Liver (tissue), 9 donors: ENCODE measurements around the gene GON4L. TPM values are rescaled to one million over a fixed set of nuclear protein-coding genes. Genes with fewer than 3 reads are reported as not detected.

Experiments
- DNase-seq: peaks from one replicate; pipeline ENCODE4 v3.0.0-alpha.2; 2017; ENCODE audit warnings: low spot score
- H3K27ac ChIP-seq, 2 donors: one replicate each; pipeline ENCODE4 v1.7.0; 2013; ENCODE audit warnings: inconsistent platforms in 2 of 2, low read length in 2 of 2, control low read depth in 1 of 2, low read depth in 1 of 2, mild to moderate bottlenecking in 1 of 2
- H3K27me3 ChIP-seq, 4 donors: one replicate each; pipeline versions ENCODE4 v1.6.1 to v1.7.0; 2013; ENCODE audit warnings: low read length in 3 of 4, inconsistent platforms in 1 of 4, mild to moderate bottlenecking in 1 of 4, moderate library complexity in 1 of 4; ENCODE audit not compliant: control insufficient read depth in 4 of 4, insufficient read depth in 4 of 4
- H3K36me3 ChIP-seq, 4 donors: one replicate each; pipeline versions ENCODE4 v1.6.1 to v1.7.0; 2013; ENCODE audit warnings: low read length in 3 of 4, mild to moderate bottlenecking in 3 of 4, low read depth in 1 of 4, moderate library complexity in 1 of 4; ENCODE audit not compliant: control insufficient read depth in 4 of 4, insufficient read depth in 3 of 4
- H3K4me1 ChIP-seq, 4 donors: one replicate each; pipeline versions ENCODE4 v1.6.1 to v1.7.0; 2013; ENCODE audit warnings: low read length in 3 of 4, mild to moderate bottlenecking in 3 of 4, moderate library complexity in 1 of 4; ENCODE audit not compliant: control insufficient read depth in 4 of 4, insufficient read depth in 4 of 4
- H3K4me3 ChIP-seq, 3 donors: one replicate each; pipeline versions ENCODE4 v1.6.1 to v1.7.0; 2013; ENCODE audit warnings: low read length in 3 of 3, control low read depth in 1 of 3, low read depth in 1 of 3, mild to moderate bottlenecking in 1 of 3
- H3K9ac ChIP-seq, 2 donors: one replicate each; pipeline ENCODE4 v1.7.0; 2013; ENCODE audit warnings: low read length in 2 of 2, mild to moderate bottlenecking in 2 of 2, moderate library complexity in 2 of 2, control low read depth in 1 of 2, low read depth in 1 of 2
- H3K9me3 ChIP-seq, 4 donors: one replicate each; pipeline versions ENCODE4 v1.6.1 to v1.7.0; 2013; ENCODE audit warnings: low read length in 3 of 4; ENCODE audit not compliant: control insufficient read depth in 4 of 4
- ATF3 ChIP-seq: IDR thresholded peaks from 2 replicates; pipeline ENCODE4 v1.6.1; 2016; ENCODE audit warnings: antibody characterized with exemption
- EGR1 ChIP-seq, 2 donors: IDR thresholded peaks; 2 replicates each; pipeline ENCODE4 v1.6.1; 2016 to 2018; ENCODE audit warnings: antibody characterized with exemption in 2 of 2, low read depth in 2 of 2
- FOXA1 ChIP-seq: IDR thresholded peaks from 2 replicates; pipeline ENCODE4 v1.6.1; 2016; ENCODE audit warnings: antibody characterized with exemption
- HNF4A ChIP-seq, 2 donors: conservative IDR thresholded peaks; 2 replicates each; pipeline ENCODE4 v1.6.1; 2016; ENCODE audit warnings: antibody characterized with exemption in 2 of 2, mild to moderate bottlenecking in 2 of 2
- HNF4G ChIP-seq: IDR thresholded peaks from 2 replicates; pipeline ENCODE4 v1.6.1; 2016; ENCODE audit warnings: antibody characterized with exemption
- NR2F2 ChIP-seq: IDR thresholded peaks from 2 replicates; pipeline ENCODE4 v1.6.1; 2016; ENCODE audit warnings: antibody characterized with exemption
- RAD21 ChIP-seq, 2 donors: IDR thresholded peaks; 2 replicates each; pipeline ENCODE4 v1.6.1; 2016; ENCODE audit warnings: antibody characterized with exemption in 2 of 2, mild to moderate bottlenecking in 2 of 2
- RXRA ChIP-seq, 2 donors: IDR thresholded peaks; 2 replicates each; pipeline ENCODE4 v1.6.1; 2017 to 2018; ENCODE audit warnings: antibody characterized with exemption in 2 of 2, mild to moderate bottlenecking in 1 of 2
- SP1 ChIP-seq: IDR thresholded peaks from 2 replicates; pipeline ENCODE4 v1.6.1; 2018; ENCODE audit warnings: antibody characterized with exemption, mild to moderate bottlenecking
- YY1 ChIP-seq: IDR thresholded peaks from 2 replicates; pipeline ENCODE4 v1.6.1; 2016; ENCODE audit warnings: antibody characterized with exemption, mild to moderate bottlenecking
- ZBTB33 ChIP-seq: IDR thresholded peaks from 2 replicates; pipeline ENCODE4 v1.6.1; 2016; ENCODE audit warnings: antibody characterized with exemption
- WGBS: extraction: QIAGEN DNeasy Blood & Tissue Kit; methylation state at CpG from one replicate; pipeline ENCODE4 v1.1.7; 2013; 5-methylcytosine and 5-hydroxymethylcytosine counted together
- polyA plus RNA-seq, 2 donors: library from polyadenylated mRNA; stranded (reverse) in 1 of 2; unstranded in 1 of 2; fragments of 200-250 nt in 1 of 2; fragments of >200 nt in 1 of 2; fragmentation: Nextera tagmentation in 1 of 2; extraction: Ambion mirVana in 1 of 2; gene quantifications; one replicate each; pipeline versions ENCODE4 v1.2.1 to v1.2.3, GENCODE V29; 2013 to 2015
- total RNA-seq, 2 donors: library from RNA; depleted of rRNA; stranded (reverse); fragments of >200 nt; gene quantifications; one replicate each; pipeline ENCODE4 v1.2.3, GENCODE V29; 2014
- TF ChIP-seq, protein P1 (sequence below): IDR thresholded peaks from 2 replicates; pipeline ENCODE4 v1.6.1; 2016; ENCODE audit warnings: antibody characterized with exemption, mild to moderate bottlenecking
- TF ChIP-seq, protein P2 (sequence below): IDR thresholded peaks from 2 replicates; pipeline ENCODE4 v1.6.1; 2016; ENCODE audit warnings: antibody characterized with exemption
- TF ChIP-seq, protein P3 (sequence below): fragments of 150-350 bp; IDR thresholded peaks from 2 replicates; pipeline ENCODE4 v1.5.1; 2017; ENCODE audit warnings: improper control_type of control experiment, low read depth, low read length; ENCODE audit not compliant: missing input control
- donor health status: healthy.
- donor health status: healthy.
- donor health status: healthy.
- donor health status: healthy.
- donor health status: healthy.

Gene GON4L
- total and polyA plus RNA-seq, 4 donors = 5.7 to 26.2 (median 15.7) TPM

DNA sequence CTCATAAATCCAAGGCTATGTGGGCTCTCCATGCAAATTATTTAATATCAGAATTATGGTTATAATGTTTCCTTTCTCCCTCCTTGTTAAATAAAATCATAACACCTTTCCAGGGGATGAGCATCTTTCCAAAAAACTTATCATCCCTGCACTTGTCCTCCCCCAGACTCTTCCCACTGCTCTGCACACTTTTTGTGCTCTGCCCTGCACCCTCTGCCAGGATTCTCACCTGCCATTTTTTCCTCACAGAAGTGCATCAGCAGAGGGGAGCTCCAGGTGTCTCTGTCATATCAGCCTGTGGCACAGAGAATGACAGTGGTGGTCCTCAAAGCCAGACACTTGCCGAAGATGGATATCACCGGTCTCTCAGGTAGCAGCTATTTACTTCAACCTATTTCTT lies 23.2 kb upstream of the GON4L start:
- no peak overlapping the region for H3K27ac ChIP-seq
- H3K4me1 ChIP-seq = no peaks in the 10 kb centered on the region

GRCh38 chr1:155877945-155878344 lies 20.9 kb upstream of the GON4L start:
- Histone ChIP-seq H3K27ac (no peak overlapping the region), H3K9ac (no peak overlapping the region), H3K36me3 (no peaks in the 10 kb centered on the region), H3K9me3 (no peaks in the 10 kb centered on the region), H3K4me1 (no peaks in the 10 kb centered on the region), H3K27me3 (no peaks in the 10 kb centered on the region), H3K4me3 (no peak overlapping the region)
- 94% methylated on average over 2 of the region's 2 CpGs for WGBS
- no peak for DNase-seq
- TF ChIP-seq HNF4A (conservative IDR thresholded peaks at IDR 0.05) (no peak), EGR1 (IDR thresholded peaks at IDR 0.05; ENCODE audit: low read depth in 2 of 2) (no peak), YY1 (no peak), FOXA1 (no peak), HNF4G (no peak), ATF3 (no peak)
- TF ChIP-seq, protein P1, sequence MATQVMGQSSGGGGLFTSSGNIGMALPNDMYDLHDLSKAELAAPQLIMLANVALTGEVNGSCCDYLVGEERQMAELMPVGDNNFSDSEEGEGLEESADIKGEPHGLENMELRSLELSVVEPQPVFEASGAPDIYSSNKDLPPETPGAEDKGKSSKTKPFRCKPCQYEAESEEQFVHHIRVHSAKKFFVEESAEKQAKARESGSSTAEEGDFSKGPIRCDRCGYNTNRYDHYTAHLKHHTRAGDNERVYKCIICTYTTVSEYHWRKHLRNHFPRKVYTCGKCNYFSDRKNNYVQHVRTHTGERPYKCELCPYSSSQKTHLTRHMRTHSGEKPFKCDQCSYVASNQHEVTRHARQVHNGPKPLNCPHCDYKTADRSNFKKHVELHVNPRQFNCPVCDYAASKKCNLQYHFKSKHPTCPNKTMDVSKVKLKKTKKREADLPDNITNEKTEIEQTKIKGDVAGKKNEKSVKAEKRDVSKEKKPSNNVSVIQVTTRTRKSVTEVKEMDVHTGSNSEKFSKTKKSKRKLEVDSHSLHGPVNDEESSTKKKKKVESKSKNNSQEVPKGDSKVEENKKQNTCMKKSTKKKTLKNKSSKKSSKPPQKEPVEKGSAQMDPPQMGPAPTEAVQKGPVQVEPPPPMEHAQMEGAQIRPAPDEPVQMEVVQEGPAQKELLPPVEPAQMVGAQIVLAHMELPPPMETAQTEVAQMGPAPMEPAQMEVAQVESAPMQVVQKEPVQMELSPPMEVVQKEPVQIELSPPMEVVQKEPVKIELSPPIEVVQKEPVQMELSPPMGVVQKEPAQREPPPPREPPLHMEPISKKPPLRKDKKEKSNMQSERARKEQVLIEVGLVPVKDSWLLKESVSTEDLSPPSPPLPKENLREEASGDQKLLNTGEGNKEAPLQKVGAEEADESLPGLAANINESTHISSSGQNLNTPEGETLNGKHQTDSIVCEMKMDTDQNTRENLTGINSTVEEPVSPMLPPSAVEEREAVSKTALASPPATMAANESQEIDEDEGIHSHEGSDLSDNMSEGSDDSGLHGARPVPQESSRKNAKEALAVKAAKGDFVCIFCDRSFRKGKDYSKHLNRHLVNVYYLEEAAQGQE = no peak

More for the DNA sequence above, 23.2 kb upstream of the GON4L start:
- no peak for DNase-seq
- H3K36me3 ChIP-seq = no peaks in the 10 kb centered on the region
- no peak for TF ChIP-seq RAD21 (IDR thresholded peaks at IDR 0.05)
- no peak for TF ChIP-seq EGR1 (IDR thresholded peaks at IDR 0.05; ENCODE audit: low read depth in 2 of 2)
- no peak for TF ChIP-seq HNF4A (conservative IDR thresholded peaks at IDR 0.05)
- TF ChIP-seq, protein P2, sequence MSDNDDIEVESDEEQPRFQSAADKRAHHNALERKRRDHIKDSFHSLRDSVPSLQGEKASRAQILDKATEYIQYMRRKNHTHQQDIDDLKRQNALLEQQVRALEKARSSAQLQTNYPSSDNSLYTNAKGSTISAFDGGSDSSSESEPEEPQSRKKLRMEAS = no peak
- H3K9me3 ChIP-seq = no peaks in the 10 kb centered on the region
- H3K27me3 ChIP-seq = no peaks in the 10 kb centered on the region
- 96% methylated on average over 2 of the region's 2 CpGs for WGBS
- H3K4me3 ChIP-seq = no peak overlapping the region
- H3K9ac ChIP-seq = no peak overlapping the region

DNA sequence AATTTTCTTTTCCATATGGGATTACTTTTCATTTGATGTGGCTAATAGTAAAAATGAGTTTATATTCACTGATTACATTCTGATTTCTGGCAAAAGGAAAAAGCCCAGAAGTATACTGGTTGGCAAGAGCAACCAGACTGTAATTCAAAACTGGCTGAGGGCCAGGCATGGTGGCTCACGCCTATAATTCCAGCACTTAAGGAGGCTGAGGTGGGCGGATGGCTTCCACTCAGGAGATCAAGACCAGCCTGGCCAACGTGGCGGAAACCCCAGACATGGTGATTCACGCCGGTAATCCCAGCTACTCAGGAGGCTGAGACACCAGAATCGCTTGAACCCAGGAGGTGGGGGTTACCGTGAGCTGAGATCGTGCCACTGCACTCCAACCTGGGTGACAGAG lies 16.8 kb upstream of the GON4L start:
- DNase-seq = no peak
- TF ChIP-seq RXRA (IDR thresholded peaks at IDR 0.05) = no peak
- Histone ChIP-seq H3K4me3 (no peak overlapping the region), H3K27ac (no peak overlapping the region), H3K9me3 (no peaks in the 10 kb centered on the region), H3K9ac (no peak overlapping the region), H3K27me3 (no peaks in the 10 kb centered on the region), H3K4me1 (no peaks in the 10 kb centered on the region), H3K36me3 (no peaks in the 10 kb centered on the region)
- 83% methylated on average over 9 of the region's 9 CpGs for WGBS

GRCh38 chr1:155872527-155872926 lies 15.5 kb upstream of the GON4L start:
- 91% methylated on average over 5 of the region's 5 CpGs for WGBS
- DNase-seq = no peak
- H3K9ac ChIP-seq = no peak overlapping the region
- TF ChIP-seq SP1 = no peak
- TF ChIP-seq, protein P3, sequence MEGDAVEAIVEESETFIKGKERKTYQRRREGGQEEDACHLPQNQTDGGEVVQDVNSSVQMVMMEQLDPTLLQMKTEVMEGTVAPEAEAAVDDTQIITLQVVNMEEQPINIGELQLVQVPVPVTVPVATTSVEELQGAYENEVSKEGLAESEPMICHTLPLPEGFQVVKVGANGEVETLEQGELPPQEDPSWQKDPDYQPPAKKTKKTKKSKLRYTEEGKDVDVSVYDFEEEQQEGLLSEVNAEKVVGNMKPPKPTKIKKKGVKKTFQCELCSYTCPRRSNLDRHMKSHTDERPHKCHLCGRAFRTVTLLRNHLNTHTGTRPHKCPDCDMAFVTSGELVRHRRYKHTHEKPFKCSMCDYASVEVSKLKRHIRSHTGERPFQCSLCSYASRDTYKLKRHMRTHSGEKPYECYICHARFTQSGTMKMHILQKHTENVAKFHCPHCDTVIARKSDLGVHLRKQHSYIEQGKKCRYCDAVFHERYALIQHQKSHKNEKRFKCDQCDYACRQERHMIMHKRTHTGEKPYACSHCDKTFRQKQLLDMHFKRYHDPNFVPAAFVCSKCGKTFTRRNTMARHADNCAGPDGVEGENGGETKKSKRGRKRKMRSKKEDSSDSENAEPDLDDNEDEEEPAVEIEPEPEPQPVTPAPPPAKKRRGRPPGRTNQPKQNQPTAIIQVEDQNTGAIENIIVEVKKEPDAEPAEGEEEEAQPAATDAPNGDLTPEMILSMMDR = no peak
- no peak for TF ChIP-seq NR2F2
- no peak for TF ChIP-seq ZBTB33
- TF ChIP-seq RAD21 (IDR thresholded peaks at IDR 0.05) = no peak
- TF ChIP-seq HNF4G = no peak

More at GRCh38 chr1:155872527-155872926, 15.5 kb upstream of the GON4L start:
- H3K27ac ChIP-seq = no peak overlapping the region
- no peaks in the 10 kb centered on the region for H3K27me3 ChIP-seq
- H3K4me1 ChIP-seq = no peaks in the 10 kb centered on the region
- H3K4me3 ChIP-seq = no peak overlapping the region
- no peaks in the 10 kb centered on the region for H3K9me3 ChIP-seq
- H3K36me3 ChIP-seq = no peaks in the 10 kb centered on the region
